ENCODE data around the gene ARHGAP28. TPM values are rescaled to one million over a fixed set of nuclear protein-coding genes. Genes with fewer than 3 reads are reported as not detected.

Gene ARHGAP28
- total RNA-seq, 2 experiments from 2014 or later, result not detected

- CTCF ChIA-PET, result no interaction called here
- no peaks in the 10 kb centered on the region for H3K4me1 Mint-ChIP-seq (ENCODE audit: low read depth)
- DNase-seq, result no peak
- POLR2A ChIA-PET, result no interaction called here
- H3K9me3 Mint-ChIP-seq, result no peaks in the 10 kb centered on the region
- H3K27ac Mint-ChIP-seq, result no peak overlapping the region
- intact Hi-C loops (cut with micrococcal nuclease), result no loop called here
- H3K4me3 Mint-ChIP-seq, result no peak overlapping the region
- no peaks in the 10 kb centered on the region for H3K36me3 Mint-ChIP-seq
- H3K27me3 Mint-ChIP-seq, result no peaks in the 10 kb centered on the region
These were observed 28.4 kb downstream of the ARHGAP28 start for GRCh38 chr18:6757931-6758330.

GRCh38 chr18:6759579-6759978 is 30.1 kb downstream of the ARHGAP28 start:
- Mint-ChIP-seq H3K36me3 (no peaks in the 10 kb centered on the region), H3K4me1 (ENCODE audit: low read depth) (no peaks in the 10 kb centered on the region), H3K27ac (no peak overlapping the region), H3K27me3 (no peaks in the 10 kb centered on the region), H3K4me3 (no peak overlapping the region), H3K9me3 (peaks cover 4% of the 10 kb centered on the region)
- ChIA-PET POLR2A (no interaction called here), CTCF (no interaction called here)
- no peak for DNase-seq
- intact Hi-C loops (cut with micrococcal nuclease), result no loop called here

GRCh38 chr18:6763524-6763923 is 34.0 kb downstream of the ARHGAP28 start:
- ChIA-PET POLR2A (no interaction called here), CTCF (no interaction called here)

GRCh38 chr18:6764382-6764781 is 34.9 kb downstream of the ARHGAP28 start:
- ChIA-PET CTCF (no interaction called here), POLR2A (no interaction called here)
- H3K27me3 Mint-ChIP-seq, result no peaks in the 10 kb centered on the region
- H3K27ac Mint-ChIP-seq, result no peak overlapping the region
- intact Hi-C loops (cut with micrococcal nuclease), result no loop called here
- DNase-seq, result no peak
- peaks cover 18% of the 10 kb centered on the region for H3K9me3 Mint-ChIP-seq
- H3K4me1 Mint-ChIP-seq (ENCODE audit: low read depth), result no peaks in the 10 kb centered on the region
- H3K36me3 Mint-ChIP-seq, result no peaks in the 10 kb centered on the region
- no peak overlapping the region for H3K4me3 Mint-ChIP-seq

More at GRCh38 chr18:6763524-6763923, 34.0 kb downstream of the ARHGAP28 start:
- Mint-ChIP-seq H3K9me3 (peaks cover 18% of the 10 kb centered on the region), H3K4me3 (no peak overlapping the region), H3K27me3 (no peaks in the 10 kb centered on the region), H3K27ac (no peak overlapping the region), H3K36me3 (no peaks in the 10 kb centered on the region), H3K4me1 (ENCODE audit: low read depth) (no peaks in the 10 kb centered on the region)
- intact Hi-C loops (cut with micrococcal nuclease), result no loop called here
- DNase-seq, result no peak

GRCh38 chr18:6773777-6774176 is 44.3 kb downstream of the ARHGAP28 start:
- Mint-ChIP-seq H3K9me3 (no peaks in the 10 kb centered on the region), H3K27me3 (no peaks in the 10 kb centered on the region), H3K27ac (no peak overlapping the region), H3K4me3 (no peak overlapping the region), H3K4me1 (ENCODE audit: low read depth) (no peaks in the 10 kb centered on the region), H3K36me3 (no peaks in the 10 kb centered on the region)
- intact Hi-C loops (cut with micrococcal nuclease), result no loop called here
- ChIA-PET POLR2A (no interaction called here), CTCF (no interaction called here)
- no peak for DNase-seq

GRCh38 chr18:6775237-6775636 is 45.7 kb downstream of the ARHGAP28 start:
- Mint-ChIP-seq H3K9me3 (no peaks in the 10 kb centered on the region), H3K27me3 (no peaks in the 10 kb centered on the region), H3K36me3 (no peaks in the 10 kb centered on the region), H3K4me1 (ENCODE audit: low read depth) (no peaks in the 10 kb centered on the region), H3K27ac (no peak overlapping the region), H3K4me3 (no peak overlapping the region)
- intact Hi-C loops (cut with micrococcal nuclease), result no loop called here
- CTCF ChIA-PET, result no interaction called here
- no peak for DNase-seq
- POLR2A ChIA-PET, result no interaction called here

- no peaks in the 10 kb centered on the region for H3K27me3 Mint-ChIP-seq
- H3K36me3 Mint-ChIP-seq, result no peaks in the 10 kb centered on the region
- POLR2A ChIA-PET, result no interaction called here
- H3K4me3 Mint-ChIP-seq, result no peak overlapping the region
- H3K9me3 Mint-ChIP-seq, result no peaks in the 10 kb centered on the region
- no peak overlapping the region for H3K27ac Mint-ChIP-seq
- H3K4me1 Mint-ChIP-seq (ENCODE audit: low read depth), result no peaks in the 10 kb centered on the region
- intact Hi-C loops (cut with micrococcal nuclease), result no loop called here
- CTCF ChIA-PET, result no interaction called here
- no peak for DNase-seq
These were observed 46.2 kb downstream of the ARHGAP28 start for GRCh38 chr18:6775702-6776101.

- ChIA-PET CTCF (no interaction called here), POLR2A (no interaction called here)
- no peak overlapping the region for H3K27ac Mint-ChIP-seq
- H3K4me1 Mint-ChIP-seq (ENCODE audit: low read depth), result no peaks in the 10 kb centered on the region
- no peaks in the 10 kb centered on the region for H3K36me3 Mint-ChIP-seq
- no peaks in the 10 kb centered on the region for H3K27me3 Mint-ChIP-seq
- intact Hi-C loops (cut with micrococcal nuclease), result no loop called here
- H3K9me3 Mint-ChIP-seq, result no peaks in the 10 kb centered on the region
- no peak for DNase-seq
- no peak overlapping the region for H3K4me3 Mint-ChIP-seq
These were observed 46.7 kb downstream of the ARHGAP28 start for GRCh38 chr18:6776188-6776587.

- Mint-ChIP-seq H3K9me3 (peaks cover 5% of the 10 kb centered on the region), H3K4me1 (ENCODE audit: low read depth) (no peaks in the 10 kb centered on the region), H3K27ac (no peak overlapping the region), H3K36me3 (no peaks in the 10 kb centered on the region), H3K4me3 (no peak overlapping the region), H3K27me3 (no peaks in the 10 kb centered on the region)
- no peak for DNase-seq
- intact Hi-C loops (cut with micrococcal nuclease), result no loop called here
- ChIA-PET POLR2A (no interaction called here), CTCF (no interaction called here)
These were observed 48.0 kb downstream of the ARHGAP28 start for GRCh38 chr18:6777509-6777908.

- H3K9me3 Mint-ChIP-seq, result peaks cover 5% of the 10 kb centered on the region
- intact Hi-C loops (cut with micrococcal nuclease), result no loop called here
- no peak for DNase-seq
- H3K4me3 Mint-ChIP-seq, result no peak overlapping the region
- H3K27ac Mint-ChIP-seq, result no peak overlapping the region
- no peaks in the 10 kb centered on the region for H3K36me3 Mint-ChIP-seq
- ChIA-PET CTCF (no interaction called here), POLR2A (no interaction called here)
- H3K27me3 Mint-ChIP-seq, result no peaks in the 10 kb centered on the region
- H3K4me1 Mint-ChIP-seq (ENCODE audit: low read depth), result no peaks in the 10 kb centered on the region
These were observed 49.1 kb downstream of the ARHGAP28 start for GRCh38 chr18:6778459-6779247.

- H3K27me3 Mint-ChIP-seq, result no peaks in the 10 kb centered on the region
- no peak overlapping the region for H3K27ac Mint-ChIP-seq
- H3K4me1 Mint-ChIP-seq (ENCODE audit: low read depth), result no peaks in the 10 kb centered on the region
- intact Hi-C loops (cut with micrococcal nuclease), result no loop called here
- H3K4me3 Mint-ChIP-seq, result no peak overlapping the region
- CTCF ChIA-PET, result no interaction called here
- no peaks in the 10 kb centered on the region for H3K36me3 Mint-ChIP-seq
- POLR2A ChIA-PET, result no interaction called here
- no peak for DNase-seq
- peaks cover 8% of the 10 kb centered on the region for H3K9me3 Mint-ChIP-seq
These were observed 51.7 kb downstream of the ARHGAP28 start for GRCh38 chr18:6781142-6781714.

GRCh38 chr18:6781796-6782195 is 52.3 kb downstream of the ARHGAP28 start:
- Mint-ChIP-seq H3K9me3 (peaks cover 8% of the 10 kb centered on the region), H3K36me3 (no peaks in the 10 kb centered on the region), H3K27ac (no peak overlapping the region), H3K4me3 (no peak overlapping the region), H3K4me1 (ENCODE audit: low read depth) (no peaks in the 10 kb centered on the region), H3K27me3 (no peaks in the 10 kb centered on the region)
- DNase-seq, result no peak
- CTCF ChIA-PET, result no interaction called here
- POLR2A ChIA-PET, result no interaction called here
- intact Hi-C loops (cut with micrococcal nuclease), result no loop called here

GRCh38 chr18:6782861-6783260 is 53.3 kb downstream of the ARHGAP28 start:
- CTCF ChIA-PET, result no interaction called here

More at GRCh38 chr18:6782861-6783260, 53.3 kb downstream of the ARHGAP28 start:
- intact Hi-C loops (cut with micrococcal nuclease), result no loop called here
- Mint-ChIP-seq H3K4me1 (ENCODE audit: low read depth) (no peaks in the 10 kb centered on the region), H3K27me3 (no peaks in the 10 kb centered on the region), H3K36me3 (no peaks in the 10 kb centered on the region), H3K9me3 (peaks cover 9% of the 10 kb centered on the region), H3K27ac (no peak overlapping the region), H3K4me3 (no peak overlapping the region)
- POLR2A ChIA-PET, result no interaction called here
- DNase-seq, result no peak
